Stimulated activated naive CD8-positive, alpha-beta T cell treated with anti-CD3 and anti-CD28 coated beads, Interleukin-15, amount 100 ng/mL, for 72 hours (primary cell): Measurements from ENCODE around the gene THRB.

Source experiments
- ATAC-seq: fragments of 150-1000 bp; cut with Tn5 transposase; 2 replicates; pipeline ENCODE4 v1.10.0; 2021; ENCODE audit warnings: mild to moderate bottlenecking, moderate library complexity
- DNase-seq, 2 donors: peaks; one replicate each; pipeline ENCODE4 v3.0.0; 2021 to 2022
- H3K27ac Mint-ChIP-seq, 2 donors: one replicate each; pipeline ENCODE4 v1.8.0; 2022; ENCODE audit warnings: mild to moderate bottlenecking in 2 of 2, mixed read lengths in 2 of 2, moderate library complexity in 2 of 2
- H3K27me3 Mint-ChIP-seq: one replicate; pipeline ENCODE4 v1.8.0; 2022; ENCODE audit warnings: mixed read lengths
- H3K4me1 Mint-ChIP-seq: one replicate; pipeline ENCODE4 v1.8.0; 2022; ENCODE audit warnings: mild to moderate bottlenecking, mixed read lengths
- H3K4me3 Mint-ChIP-seq, 2 donors: one replicate each; pipeline ENCODE4 v1.8.0; 2022; ENCODE audit warnings: mild to moderate bottlenecking in 2 of 2, mixed read lengths in 2 of 2, moderate library complexity in 1 of 2
- H3K9me3 Mint-ChIP-seq, 2 donors: one replicate each; pipeline ENCODE4 v1.8.0; 2022; ENCODE audit warnings: mixed read lengths in 2 of 2

The THRB gene

GRCh38 chr3:24394754-24395153 lies 99.9 kb downstream of the THRB start:
- no peak overlapping the region for H3K4me3 Mint-ChIP-seq
- no peak for ATAC-seq

GRCh38 chr3:24393316-24393715 lies 101.3 kb downstream of the THRB start:
- Mint-ChIP-seq H3K27ac (no peak overlapping the region), H3K27me3 (no peaks in the 10 kb centered on the region), H3K9me3 (no peaks in the 10 kb centered on the region), H3K4me1 (no peaks in the 10 kb centered on the region), H3K4me3 (no peak overlapping the region)
- ATAC-seq (no peak), DNase-seq (no peak)

More at GRCh38 chr3:24394754-24395153, 99.9 kb downstream of the THRB start:
- DNase-seq: no peak
- Mint-ChIP-seq H3K4me1 (no peaks in the 10 kb centered on the region), H3K9me3 (no peaks in the 10 kb centered on the region), H3K27ac (no peak overlapping the region), H3K27me3 (no peaks in the 10 kb centered on the region)

GRCh38 chr3:24390169-24391130 lies 104.2 kb downstream of the THRB start:
- Mint-ChIP-seq H3K27me3 (no peaks in the 10 kb centered on the region), H3K9me3 (no peaks in the 10 kb centered on the region), H3K4me1 (no peaks in the 10 kb centered on the region), H3K27ac (no peak overlapping the region), H3K4me3 (no peak overlapping the region)
- DNase-seq (no peak), ATAC-seq (no peak)

DNA sequence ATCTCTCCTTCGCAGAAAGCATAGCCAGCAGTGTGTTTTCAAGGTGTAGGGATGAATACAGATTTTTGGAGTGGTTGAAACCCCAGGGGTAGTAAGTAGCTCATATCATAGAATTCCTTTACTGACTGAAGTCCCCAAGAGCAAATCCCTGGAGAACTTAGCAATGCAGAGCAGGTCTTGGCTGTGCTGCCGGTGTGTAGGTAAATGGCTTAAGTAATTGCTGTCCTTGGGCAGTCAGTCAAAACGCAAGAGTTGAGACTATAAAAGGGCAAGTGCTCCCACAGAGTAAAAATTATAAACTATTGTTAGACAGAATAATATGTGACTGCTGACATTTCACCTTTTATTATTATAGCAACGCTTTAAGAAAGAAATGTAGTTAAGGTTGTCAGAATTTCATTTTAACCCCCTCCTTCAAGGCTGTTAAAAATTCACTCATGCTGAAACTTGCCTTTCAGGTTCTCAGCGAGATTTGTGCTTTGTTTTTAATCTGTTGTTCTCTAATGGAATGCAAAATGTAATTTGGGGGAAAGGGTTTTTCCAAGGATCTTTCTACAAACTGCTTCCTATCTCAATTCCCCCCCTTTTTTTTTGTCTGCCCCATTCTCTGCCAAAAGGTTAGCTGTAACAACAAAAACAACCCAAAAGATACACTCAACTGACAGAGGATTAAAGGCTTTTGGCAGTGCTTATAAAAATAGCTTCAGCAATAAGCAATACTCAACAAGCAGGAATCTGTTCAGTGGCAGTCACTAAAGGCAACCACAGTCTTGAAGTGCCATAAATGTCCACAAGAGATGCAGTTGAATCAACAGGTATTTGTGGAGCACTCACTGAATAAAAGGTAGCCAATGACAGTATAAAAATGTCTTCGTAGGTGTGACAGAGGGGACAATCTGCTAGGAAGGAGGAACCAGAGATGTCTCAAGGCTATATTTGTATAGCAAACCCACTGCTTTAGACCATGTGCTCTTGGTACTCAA lies 105.3 kb downstream of the THRB start:
- Mint-ChIP-seq H3K27me3 (no peaks in the 10 kb centered on the region), H3K4me1 (no peaks in the 10 kb centered on the region), H3K9me3 (no peaks in the 10 kb centered on the region), H3K27ac (no peak overlapping the region), H3K4me3 (no peak overlapping the region)
- ATAC-seq (no peak), DNase-seq (no peak)

DNA sequence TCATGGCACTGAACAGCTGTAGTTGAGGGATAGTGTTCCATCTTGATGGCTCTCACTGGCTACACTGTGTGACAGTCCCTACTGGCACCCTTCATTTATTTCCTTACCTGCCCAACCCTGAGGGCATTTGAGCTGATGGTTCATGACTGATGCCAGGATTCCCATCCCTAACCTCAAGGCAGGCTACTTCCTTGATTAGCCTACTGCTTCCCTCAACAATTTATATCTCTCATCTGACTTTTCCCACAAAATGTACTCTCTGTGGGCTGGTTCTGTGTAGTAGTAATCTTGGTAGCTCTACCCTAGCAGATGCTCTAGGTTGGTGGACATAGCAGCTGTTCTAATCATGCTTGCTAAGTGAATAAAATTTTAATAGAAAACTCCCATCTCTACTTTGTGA lies 106.0 kb downstream of the THRB start:
- H3K27ac Mint-ChIP-seq: no peak overlapping the region
- DNase-seq (no peak), ATAC-seq (no peak)
- H3K4me3 Mint-ChIP-seq: no peak overlapping the region
- no peaks in the 10 kb centered on the region for H3K9me3 Mint-ChIP-seq
- H3K4me1 Mint-ChIP-seq: no peaks in the 10 kb centered on the region
- H3K27me3 Mint-ChIP-seq: no peaks in the 10 kb centered on the region

DNA sequence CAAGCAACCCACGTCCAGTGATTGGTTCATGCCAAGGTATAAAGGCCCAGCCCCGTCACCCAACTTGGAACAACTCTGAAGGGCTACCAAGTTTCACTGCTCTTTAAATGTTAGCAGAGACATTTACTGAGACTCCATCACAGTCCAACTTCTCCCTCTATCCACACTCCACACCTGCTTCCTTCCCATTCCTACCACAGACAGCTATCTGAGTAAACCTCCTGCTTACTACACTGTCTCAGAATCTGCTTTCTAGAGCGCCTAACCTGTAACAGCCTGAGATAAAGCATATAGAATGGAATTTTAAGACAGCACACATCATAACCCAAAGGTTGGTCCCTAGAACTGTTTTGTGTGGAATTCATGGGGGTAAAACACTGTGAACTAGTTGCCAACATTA lies 106.5 kb downstream of the THRB start:
- Mint-ChIP-seq H3K9me3 (no peaks in the 10 kb centered on the region), H3K27me3 (no peaks in the 10 kb centered on the region), H3K27ac (no peak overlapping the region), H3K4me3 (no peak overlapping the region), H3K4me1 (no peaks in the 10 kb centered on the region)
- DNase-seq (no peak), ATAC-seq (no peak)

DNA sequence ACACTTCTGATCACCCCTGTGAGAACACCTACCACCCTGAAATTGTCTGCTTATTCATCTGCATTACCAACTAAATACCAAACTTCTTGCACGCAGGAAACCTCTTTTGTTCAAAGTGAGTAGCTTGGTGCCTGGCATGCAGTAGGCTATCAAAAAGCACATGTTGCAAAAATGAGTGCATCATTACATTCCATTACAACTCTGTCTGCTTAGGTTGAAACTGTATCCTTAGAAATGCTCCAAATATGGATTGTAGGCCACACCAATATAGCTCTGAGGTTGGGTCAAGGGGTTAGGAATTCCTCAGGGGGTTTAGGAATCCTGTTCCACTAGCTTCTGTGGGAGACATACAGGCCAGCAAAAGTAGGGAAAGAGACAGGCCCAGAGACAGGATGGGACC lies 107.2 kb downstream of the THRB start:
- H3K4me1 Mint-ChIP-seq: no peaks in the 10 kb centered on the region
- ATAC-seq: no peak
- H3K9me3 Mint-ChIP-seq: no peaks in the 10 kb centered on the region

GRCh38 chr3:24387000-24387399 lies 107.7 kb downstream of the THRB start:
- Mint-ChIP-seq H3K27me3 (no peaks in the 10 kb centered on the region), H3K27ac (no peak overlapping the region), H3K9me3 (no peaks in the 10 kb centered on the region), H3K4me3 (no peak overlapping the region), H3K4me1 (no peaks in the 10 kb centered on the region)
- ATAC-seq (no peak), DNase-seq (no peak)

More for the DNA sequence above, 107.2 kb downstream of the THRB start:
- no peaks in the 10 kb centered on the region for H3K27me3 Mint-ChIP-seq
- H3K4me3 Mint-ChIP-seq: no peak overlapping the region
- no peak for DNase-seq
- H3K27ac Mint-ChIP-seq: no peak overlapping the region

DNA sequence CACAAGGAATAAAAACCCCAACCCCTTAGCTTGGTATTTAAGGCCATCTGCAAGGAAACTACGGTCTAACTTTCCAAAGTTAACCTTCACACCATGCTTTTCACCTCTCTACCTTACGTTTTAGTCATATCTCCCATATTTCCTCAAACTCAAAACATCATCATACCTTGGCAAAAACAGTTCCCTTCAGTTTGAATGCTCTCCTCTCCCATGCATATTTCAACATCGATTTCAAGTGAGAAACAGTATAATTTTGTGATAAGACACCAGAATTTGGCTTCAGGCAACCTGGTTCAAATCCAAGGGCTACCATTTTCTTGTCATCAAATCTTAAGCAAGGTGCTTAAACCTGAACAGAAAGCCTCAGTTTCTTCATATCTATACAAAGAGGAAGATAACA lies 108.2 kb downstream of the THRB start:
- ATAC-seq (no peak), DNase-seq (no peak)
- Mint-ChIP-seq H3K4me3 (no peak overlapping the region), H3K9me3 (no peaks in the 10 kb centered on the region), H3K27ac (no peak overlapping the region), H3K4me1 (no peaks in the 10 kb centered on the region), H3K27me3 (no peaks in the 10 kb centered on the region)

- Mint-ChIP-seq H3K4me3 (no peak overlapping the region), H3K27me3 (peaks cover 5% of the 10 kb centered on the region), H3K9me3 (no peaks in the 10 kb centered on the region), H3K27ac (no peak overlapping the region), H3K4me1 (no peaks in the 10 kb centered on the region)
- no peak for ATAC-seq
- DNase-seq: no peak
Observed at GRCh38 chr3:24385012-24385615, 109.5 kb downstream of the THRB start.

DNA sequence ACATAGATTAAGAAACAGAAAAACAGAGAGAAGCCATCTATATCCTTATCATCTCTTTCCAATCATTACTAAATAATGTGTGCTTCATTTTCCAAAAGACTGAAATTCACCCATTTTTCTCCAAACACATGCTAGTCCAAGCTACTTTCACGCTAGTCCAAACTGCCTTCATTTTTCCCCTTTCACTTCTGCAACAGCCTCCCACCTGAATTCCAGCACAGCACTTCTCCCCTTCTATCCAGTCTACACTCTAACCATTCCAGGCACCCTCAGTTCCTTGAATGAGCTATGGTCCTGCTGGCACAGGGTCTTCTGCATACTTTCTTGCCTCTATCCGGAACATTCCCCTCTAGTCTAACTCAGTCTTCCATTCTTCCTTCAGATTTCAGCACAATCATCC lies 112.0 kb downstream of the THRB start:
- no peak for ATAC-seq
- Mint-ChIP-seq H3K27me3 (peaks cover 7% of the 10 kb centered on the region), H3K4me1 (no peaks in the 10 kb centered on the region), H3K4me3 (no peak overlapping the region), H3K27ac (no peak overlapping the region), H3K9me3 (no peaks in the 10 kb centered on the region)
- no peak for DNase-seq

DNA sequence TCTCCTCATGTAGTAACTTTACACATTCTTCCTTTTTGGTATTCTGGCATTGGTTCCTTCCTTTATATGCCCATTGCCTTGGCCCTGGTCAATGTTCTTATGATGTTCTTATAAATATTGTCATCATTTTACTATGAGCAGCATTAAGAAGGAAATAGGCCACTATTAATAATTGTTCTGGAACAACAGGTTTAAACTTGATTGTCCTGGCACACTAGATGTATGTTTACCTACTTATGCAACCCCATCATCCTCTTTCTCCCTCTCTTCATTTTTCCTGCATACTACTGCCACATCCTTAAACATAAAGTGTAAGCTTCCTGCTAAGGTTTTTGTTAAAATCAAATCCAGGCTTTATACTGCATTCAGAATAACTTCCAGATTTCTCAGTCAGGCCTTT lies 114.7 kb downstream of the THRB start:
- no peak for DNase-seq
- H3K4me3 Mint-ChIP-seq: no peak overlapping the region
- H3K9me3 Mint-ChIP-seq: no peaks in the 10 kb centered on the region
- no peak overlapping the region for H3K27ac Mint-ChIP-seq
- ATAC-seq: no peak
- H3K27me3 Mint-ChIP-seq: peaks cover 7% of the 10 kb centered on the region
- H3K4me1 Mint-ChIP-seq: no peaks in the 10 kb centered on the region

GRCh38 chr3:24378313-24378712 lies 116.3 kb downstream of the THRB start:
- H3K9me3 Mint-ChIP-seq: no peaks in the 10 kb centered on the region
- DNase-seq: no peak
- no peak overlapping the region for H3K27ac Mint-ChIP-seq
- H3K4me3 Mint-ChIP-seq: no peak overlapping the region
- peaks cover 7% of the 10 kb centered on the region for H3K27me3 Mint-ChIP-seq
- no peak for ATAC-seq
- no peaks in the 10 kb centered on the region for H3K4me1 Mint-ChIP-seq

- no peaks in the 10 kb centered on the region for H3K4me1 Mint-ChIP-seq
- no peak for DNase-seq
- H3K9me3 Mint-ChIP-seq: no peaks in the 10 kb centered on the region
- H3K27me3 Mint-ChIP-seq: peaks cover 7% of the 10 kb centered on the region
- no peak overlapping the region for H3K27ac Mint-ChIP-seq
- no peak for ATAC-seq
- H3K4me3 Mint-ChIP-seq: no peak overlapping the region
Observed at GRCh38 chr3:24377218-24377993, 117.2 kb downstream of the THRB start.

DNA sequence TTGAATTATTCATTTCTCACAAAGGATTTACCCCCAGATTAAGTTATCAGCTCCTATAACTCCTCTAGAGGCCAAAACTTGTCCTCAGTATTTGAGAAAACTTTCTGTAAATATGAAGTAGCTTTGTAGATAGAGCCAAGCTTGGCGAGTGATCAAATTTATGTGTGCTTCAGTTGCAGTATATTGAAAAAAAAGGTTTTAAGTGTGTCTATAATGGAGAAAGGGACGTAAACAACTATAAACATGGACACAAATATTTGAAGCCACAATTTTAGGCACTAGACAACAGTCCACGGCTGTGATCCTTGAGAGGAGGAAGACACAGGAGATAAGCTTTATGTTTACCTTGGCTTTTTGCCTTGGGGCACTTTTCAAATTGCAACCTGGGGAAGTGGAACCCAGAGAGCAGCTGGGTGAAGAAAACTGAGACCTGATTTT lies 118.7 kb downstream of the THRB start:
- H3K9me3 Mint-ChIP-seq: no peaks in the 10 kb centered on the region
- H3K27ac Mint-ChIP-seq: no peak overlapping the region
- no peak for ATAC-seq
- no peak for DNase-seq
- no peak overlapping the region for H3K4me3 Mint-ChIP-seq
- no peaks in the 10 kb centered on the region for H3K4me1 Mint-ChIP-seq
- H3K27me3 Mint-ChIP-seq: peaks cover 7% of the 10 kb centered on the region
